Mesothelial cell of epicardium (in vitro differentiated cells): ENCODE results near the gene COPS7A. TPM values are rescaled to one million over a fixed set of nuclear protein-coding genes. Genes with fewer than 3 reads are reported as not detected.

Source experiments
- DNase-seq, 2 experiments: peaks; one replicate each; pipeline ENCODE4 v3.0.0; 2021; ENCODE audit warnings: low spot score in 2 of 2; ENCODE audit not compliant: unreplicated experiment in 2 of 2
- H3K27ac Mint-ChIP-seq: 2 replicates; pipeline ENCODE4 v1.8.0; 2021; ENCODE audit warnings: mixed read lengths
- H3K27me3 Mint-ChIP-seq: 2 replicates; pipeline ENCODE4 v1.8.0; 2021; ENCODE audit warnings: low read depth, mixed read lengths
- H3K36me3 Mint-ChIP-seq: 2 replicates; pipeline ENCODE4 v1.8.0; 2021; ENCODE audit warnings: mixed read lengths
- H3K4me1 Mint-ChIP-seq: 2 replicates; pipeline ENCODE4 v1.8.0; 2021; ENCODE audit warnings: mixed read lengths
- H3K4me3 Mint-ChIP-seq: 2 replicates; pipeline ENCODE4 v1.8.0; 2021; ENCODE audit warnings: mild to moderate bottlenecking, moderate library complexity, mixed read lengths
- H3K9me3 Mint-ChIP-seq: 2 replicates; pipeline ENCODE4 v1.8.0; 2021; ENCODE audit warnings: mixed read lengths
- total RNA-seq: library from RNA; stranded (reverse); gene quantifications from 3 replicates; pipeline ENCODE4 v1.2.1, GENCODE V29; 2021
- TF ChIP-seq, protein P1 (sequence below): fragments of 200-600 bp; sonication (generic); IDR thresholded peaks from one replicate; pipeline ENCODE4 v1.5.0; 2021; ENCODE audit warnings: antibody characterized with exemption; ENCODE audit not compliant: unreplicated experiment

The COPS7A gene
- total RNA-seq, 1 donor from 2014 or later = 37.6 TPM

DNA sequence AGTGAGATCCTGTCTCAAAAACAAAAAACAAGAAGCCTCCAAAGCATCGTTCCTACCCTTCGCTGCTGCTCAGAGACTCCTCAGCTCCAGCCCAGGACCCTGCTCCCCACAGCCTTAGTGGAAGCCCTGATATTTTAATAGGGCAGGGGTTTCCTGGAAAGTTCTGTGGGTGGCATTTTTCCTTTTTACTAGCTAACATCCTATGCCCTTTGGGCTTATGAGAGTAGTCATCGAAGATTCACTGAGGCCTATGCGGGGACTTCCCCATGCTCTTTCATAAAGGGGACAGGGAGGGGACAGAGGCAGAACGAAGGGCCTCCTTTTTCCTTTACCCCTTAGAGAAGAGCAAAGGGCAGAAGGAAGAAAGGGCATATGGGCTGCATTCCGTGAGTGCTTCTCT is 56.7 kb downstream of the COPS7A start:
- H3K27ac Mint-ChIP-seq = no peak overlapping the region
- H3K36me3 Mint-ChIP-seq = peaks cover 3% of the 10 kb centered on the region
- H3K9me3 Mint-ChIP-seq = no peaks in the 10 kb centered on the region
- peaks cover 28% of the 10 kb centered on the region for H3K27me3 Mint-ChIP-seq
- H3K4me1 Mint-ChIP-seq = peaks cover 13% of the 10 kb centered on the region
- TF ChIP-seq, protein P1, sequence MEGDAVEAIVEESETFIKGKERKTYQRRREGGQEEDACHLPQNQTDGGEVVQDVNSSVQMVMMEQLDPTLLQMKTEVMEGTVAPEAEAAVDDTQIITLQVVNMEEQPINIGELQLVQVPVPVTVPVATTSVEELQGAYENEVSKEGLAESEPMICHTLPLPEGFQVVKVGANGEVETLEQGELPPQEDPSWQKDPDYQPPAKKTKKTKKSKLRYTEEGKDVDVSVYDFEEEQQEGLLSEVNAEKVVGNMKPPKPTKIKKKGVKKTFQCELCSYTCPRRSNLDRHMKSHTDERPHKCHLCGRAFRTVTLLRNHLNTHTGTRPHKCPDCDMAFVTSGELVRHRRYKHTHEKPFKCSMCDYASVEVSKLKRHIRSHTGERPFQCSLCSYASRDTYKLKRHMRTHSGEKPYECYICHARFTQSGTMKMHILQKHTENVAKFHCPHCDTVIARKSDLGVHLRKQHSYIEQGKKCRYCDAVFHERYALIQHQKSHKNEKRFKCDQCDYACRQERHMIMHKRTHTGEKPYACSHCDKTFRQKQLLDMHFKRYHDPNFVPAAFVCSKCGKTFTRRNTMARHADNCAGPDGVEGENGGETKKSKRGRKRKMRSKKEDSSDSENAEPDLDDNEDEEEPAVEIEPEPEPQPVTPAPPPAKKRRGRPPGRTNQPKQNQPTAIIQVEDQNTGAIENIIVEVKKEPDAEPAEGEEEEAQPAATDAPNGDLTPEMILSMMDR = no peak
- H3K4me3 Mint-ChIP-seq = no peak overlapping the region
- DNase-seq = no peak

Other genes with a start within 250 kb of the COPS7A start
- 137 to 148 TPM (median 145 TPM) in 3 replicates for gene MRPL51, start 230.8 kb upstream of the COPS7A start, total RNA-seq
- 56.3 to 62.6 TPM (median 57.1 TPM) in 3 replicates for gene NCAPD2, start 229.9 kb upstream of the COPS7A start, total RNA-seq
- 2,078 to 2,104 TPM (median 2,089 TPM) in 3 replicates for gene GAPDH, start 189.5 kb upstream of the COPS7A start, total RNA-seq
- gene IFFO1, start 168.0 kb upstream of the COPS7A start, total RNA-seq = 14.8 to 16.1 TPM (median 14.8 TPM) in 3 replicates
- 51.8 to 58.6 TPM (median 56.6 TPM) in 3 replicates for gene NOP2, start 155.8 kb upstream of the COPS7A start, total RNA-seq
- 332 to 358 TPM (median 332 TPM) in 3 replicates for gene CHD4, start 116.7 kb upstream of the COPS7A start, total RNA-seq
- gene LPAR5, start 88.1 kb upstream of the COPS7A start, total RNA-seq = 1.3 to 1.7 TPM (median 1.3 TPM) in 3 replicates
- gene ACRBP, start 76.6 kb upstream of the COPS7A start, total RNA-seq = 2.7 to 3.7 TPM (median 3.5 TPM) in 3 replicates
- gene ING4, start 60.9 kb upstream of the COPS7A start, total RNA-seq = 63.5 to 69.0 TPM (median 64.2 TPM) in 3 replicates
- 94.9 to 101 TPM (median 96.3 TPM) in 3 replicates for gene ZNF384, start 34.7 kb upstream of the COPS7A start, total RNA-seq
- 3.7 to 6.0 TPM (median 3.9 TPM) in 3 replicates for gene PIANP, start 23.2 kb upstream of the COPS7A start, total RNA-seq
- 195 to 203 TPM (median 202 TPM) in 3 replicates for gene MLF2, start 29.1 kb downstream of the COPS7A start, total RNA-seq
- gene PTMS, start 42.3 kb downstream of the COPS7A start, total RNA-seq = 320 to 338 TPM (median 323 TPM) in 3 replicates
- gene LAG3, start 48.5 kb downstream of the COPS7A start, total RNA-seq = 2.7 to 3.8 TPM (median 3.5 TPM) in 3 replicates
- gene CD4, start 65.5 kb downstream of the COPS7A start, total RNA-seq = 2.9 to 3.9 TPM (median 3.8 TPM) in 3 replicates
- 10.8 to 11.5 TPM (median 11.0 TPM) in 3 replicates for gene GPR162, start 97.8 kb downstream of the COPS7A start, total RNA-seq
- gene P3H3, start 104.4 kb downstream of the COPS7A start, total RNA-seq = 80.7 to 86.2 TPM (median 83.8 TPM) in 3 replicates
- 22.9 to 24.3 TPM (median 23.0 TPM) in 3 replicates for gene GNB3, start 116.9 kb downstream of the COPS7A start, total RNA-seq
- gene CDCA3, start 127.2 kb downstream of the COPS7A start, total RNA-seq = 11.9 to 18.6 TPM (median 14.3 TPM) in 3 replicates
- gene USP5, start 128.1 kb downstream of the COPS7A start, total RNA-seq = 119 to 126 TPM (median 122 TPM) in 3 replicates
- 473 to 488 TPM (median 484 TPM) in 3 replicates for gene TPI1, start 143.5 kb downstream of the COPS7A start, total RNA-seq
- gene SPSB2, start 149.3 kb downstream of the COPS7A start, total RNA-seq = 2.4 to 4.1 TPM (median 2.9 TPM) in 3 replicates
- gene LRRC23, start 180.8 kb downstream of the COPS7A start, total RNA-seq = 11.6 to 14.4 TPM (median 13.4 TPM) in 3 replicates
- 30.2 to 30.7 TPM (median 30.2 TPM) in 3 replicates for gene ENO2, start 190.5 kb downstream of the COPS7A start, total RNA-seq
- 193 to 205 TPM (median 195 TPM) in 3 replicates for gene ATN1, start 203.9 kb downstream of the COPS7A start, total RNA-seq
- gene RNU7-1, start 219.8 kb downstream of the COPS7A start, total RNA-seq = not detected in 3 replicates
- 203 to 215 TPM (median 204 TPM) in 3 replicates for gene C12orf57, start 220.0 kb downstream of the COPS7A start, total RNA-seq
- gene PTPN6, start 227.3 kb downstream of the COPS7A start, total RNA-seq = 21.6 to 26.2 TPM (median 23.6 TPM) in 3 replicates
- 221 to 229 TPM (median 224 TPM) in 3 replicates for gene PHB2, start 246.6 kb downstream of the COPS7A start, total RNA-seq
- gene EMG1, start 246.9 kb downstream of the COPS7A start, total RNA-seq = 31.6 to 37.7 TPM (median 33.5 TPM) in 3 replicates